ENCODE measurements around the gene TMA16. TPM values are rescaled to one million over a fixed set of nuclear protein-coding genes. Genes with fewer than 3 reads are reported as not detected.

The TMA16 gene
- total and polyA plus RNA-seq, 2 of the 13 experiments (the other 11 are each of a cell fraction or from before 2014, with no cell fraction given): 8.1 to 52.5 TPM

- TF ChIP-seq, protein P1, sequence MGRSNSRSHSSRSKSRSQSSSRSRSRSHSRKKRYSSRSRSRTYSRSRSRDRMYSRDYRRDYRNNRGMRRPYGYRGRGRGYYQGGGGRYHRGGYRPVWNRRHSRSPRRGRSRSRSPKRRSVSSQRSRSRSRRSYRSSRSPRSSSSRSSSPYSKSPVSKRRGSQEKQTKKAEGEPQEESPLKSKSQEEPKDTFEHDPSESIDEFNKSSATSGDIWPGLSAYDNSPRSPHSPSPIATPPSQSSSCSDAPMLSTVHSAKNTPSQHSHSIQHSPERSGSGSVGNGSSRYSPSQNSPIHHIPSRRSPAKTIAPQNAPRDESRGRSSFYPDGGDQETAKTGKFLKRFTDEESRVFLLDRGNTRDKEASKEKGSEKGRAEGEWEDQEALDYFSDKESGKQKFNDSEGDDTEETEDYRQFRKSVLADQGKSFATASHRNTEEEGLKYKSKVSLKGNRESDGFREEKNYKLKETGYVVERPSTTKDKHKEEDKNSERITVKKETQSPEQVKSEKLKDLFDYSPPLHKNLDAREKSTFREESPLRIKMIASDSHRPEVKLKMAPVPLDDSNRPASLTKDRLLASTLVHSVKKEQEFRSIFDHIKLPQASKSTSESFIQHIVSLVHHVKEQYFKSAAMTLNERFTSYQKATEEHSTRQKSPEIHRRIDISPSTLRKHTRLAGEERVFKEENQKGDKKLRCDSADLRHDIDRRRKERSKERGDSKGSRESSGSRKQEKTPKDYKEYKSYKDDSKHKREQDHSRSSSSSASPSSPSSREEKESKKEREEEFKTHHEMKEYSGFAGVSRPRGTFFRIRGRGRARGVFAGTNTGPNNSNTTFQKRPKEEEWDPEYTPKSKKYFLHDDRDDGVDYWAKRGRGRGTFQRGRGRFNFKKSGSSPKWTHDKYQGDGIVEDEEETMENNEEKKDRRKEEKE (IDR thresholded peaks at IDR 0.05): no peak
- TF ChIP-seq KDM5A (IDR thresholded peaks at IDR 0.05; ENCODE audit: borderline replicate concordance, low read length) (peak; percentile 74), CREB1 (IDR thresholded peaks at IDR 0.05) (peak; percentile 57), CREB1 (CRISPR knock-in tag; IDR thresholded peaks at IDR 0.05) (peak; percentile 83), PAX8 (CRISPR knock-in tag; IDR thresholded peaks at IDR 0.05; ENCODE audit: borderline replicate concordance) (peak; percentile 80; the same call in 1 of the 2 replicates), MYNN (CRISPR knock-in tag; IDR thresholded peaks at IDR 0.05; ENCODE audit: low read depth) (peak; percentile 78), KMT2B (CRISPR knock-in tag; IDR thresholded peaks at IDR 0.05) (peak; percentile 94), BORCS8-MEF2B (CRISPR knock-in tag; IDR thresholded peaks at IDR 0.05) (peak; percentile 96), ZNF17 (CRISPR knock-in tag; IDR thresholded peaks at IDR 0.05) (0 out of 2 replicates have a peak, but pooled peaks have one; percentile 13), ZNF83 (CRISPR knock-in tag; IDR thresholded peaks at IDR 0.05; ENCODE audit: borderline replicate concordance) (no peak; the same call in 1 of the 2 replicates), GTF3A (CRISPR knock-in tag; conservative IDR thresholded peaks at IDR 0.05) (peak; percentile 90; the same call in 1 of the 2 replicates), ARID2 (CRISPR knock-in tag; IDR thresholded peaks at IDR 0.05; ENCODE audit: borderline replicate concordance) (peak; percentile 64; the same call in 1 of the 2 replicates)
- TF ChIP-seq, protein P2, sequence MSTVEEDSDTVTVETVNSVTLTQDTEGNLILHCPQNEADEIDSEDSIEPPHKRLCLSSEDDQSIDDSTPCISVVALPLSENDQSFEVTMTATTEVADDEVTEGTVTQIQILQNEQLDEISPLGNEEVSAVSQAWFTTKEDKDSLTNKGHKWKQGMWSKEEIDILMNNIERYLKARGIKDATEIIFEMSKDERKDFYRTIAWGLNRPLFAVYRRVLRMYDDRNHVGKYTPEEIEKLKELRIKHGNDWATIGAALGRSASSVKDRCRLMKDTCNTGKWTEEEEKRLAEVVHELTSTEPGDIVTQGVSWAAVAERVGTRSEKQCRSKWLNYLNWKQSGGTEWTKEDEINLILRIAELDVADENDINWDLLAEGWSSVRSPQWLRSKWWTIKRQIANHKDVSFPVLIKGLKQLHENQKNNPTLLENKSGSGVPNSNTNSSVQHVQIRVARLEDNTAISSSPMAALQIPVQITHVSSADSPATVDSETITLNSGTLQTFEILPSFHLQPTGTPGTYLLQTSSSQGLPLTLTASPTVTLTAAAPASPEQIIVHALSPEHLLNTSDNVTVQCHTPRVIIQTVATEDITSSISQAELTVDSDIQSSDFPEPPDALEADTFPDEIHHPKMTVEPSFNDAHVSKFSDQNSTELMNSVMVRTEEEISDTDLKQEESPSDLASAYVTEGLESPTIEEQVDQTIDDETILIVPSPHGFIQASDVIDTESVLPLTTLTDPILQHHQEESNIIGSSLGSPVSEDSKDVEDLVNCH (CRISPR knock-in tag; IDR thresholded peaks at IDR 0.05): 0 out of 2 replicates have a peak, but pooled peaks have one; percentile 75
- TF ChIP-seq, protein P3, sequence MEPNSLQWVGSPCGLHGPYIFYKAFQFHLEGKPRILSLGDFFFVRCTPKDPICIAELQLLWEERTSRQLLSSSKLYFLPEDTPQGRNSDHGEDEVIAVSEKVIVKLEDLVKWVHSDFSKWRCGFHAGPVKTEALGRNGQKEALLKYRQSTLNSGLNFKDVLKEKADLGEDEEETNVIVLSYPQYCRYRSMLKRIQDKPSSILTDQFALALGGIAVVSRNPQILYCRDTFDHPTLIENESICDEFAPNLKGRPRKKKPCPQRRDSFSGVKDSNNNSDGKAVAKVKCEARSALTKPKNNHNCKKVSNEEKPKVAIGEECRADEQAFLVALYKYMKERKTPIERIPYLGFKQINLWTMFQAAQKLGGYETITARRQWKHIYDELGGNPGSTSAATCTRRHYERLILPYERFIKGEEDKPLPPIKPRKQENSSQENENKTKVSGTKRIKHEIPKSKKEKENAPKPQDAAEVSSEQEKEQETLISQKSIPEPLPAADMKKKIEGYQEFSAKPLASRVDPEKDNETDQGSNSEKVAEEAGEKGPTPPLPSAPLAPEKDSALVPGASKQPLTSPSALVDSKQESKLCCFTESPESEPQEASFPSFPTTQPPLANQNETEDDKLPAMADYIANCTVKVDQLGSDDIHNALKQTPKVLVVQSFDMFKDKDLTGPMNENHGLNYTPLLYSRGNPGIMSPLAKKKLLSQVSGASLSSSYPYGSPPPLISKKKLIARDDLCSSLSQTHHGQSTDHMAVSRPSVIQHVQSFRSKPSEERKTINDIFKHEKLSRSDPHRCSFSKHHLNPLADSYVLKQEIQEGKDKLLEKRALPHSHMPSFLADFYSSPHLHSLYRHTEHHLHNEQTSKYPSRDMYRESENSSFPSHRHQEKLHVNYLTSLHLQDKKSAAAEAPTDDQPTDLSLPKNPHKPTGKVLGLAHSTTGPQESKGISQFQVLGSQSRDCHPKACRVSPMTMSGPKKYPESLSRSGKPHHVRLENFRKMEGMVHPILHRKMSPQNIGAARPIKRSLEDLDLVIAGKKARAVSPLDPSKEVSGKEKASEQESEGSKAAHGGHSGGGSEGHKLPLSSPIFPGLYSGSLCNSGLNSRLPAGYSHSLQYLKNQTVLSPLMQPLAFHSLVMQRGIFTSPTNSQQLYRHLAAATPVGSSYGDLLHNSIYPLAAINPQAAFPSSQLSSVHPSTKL (CRISPR knock-in tag; IDR thresholded peaks at IDR 0.05): peak; percentile 81
- TF ChIP-seq, protein P4, sequence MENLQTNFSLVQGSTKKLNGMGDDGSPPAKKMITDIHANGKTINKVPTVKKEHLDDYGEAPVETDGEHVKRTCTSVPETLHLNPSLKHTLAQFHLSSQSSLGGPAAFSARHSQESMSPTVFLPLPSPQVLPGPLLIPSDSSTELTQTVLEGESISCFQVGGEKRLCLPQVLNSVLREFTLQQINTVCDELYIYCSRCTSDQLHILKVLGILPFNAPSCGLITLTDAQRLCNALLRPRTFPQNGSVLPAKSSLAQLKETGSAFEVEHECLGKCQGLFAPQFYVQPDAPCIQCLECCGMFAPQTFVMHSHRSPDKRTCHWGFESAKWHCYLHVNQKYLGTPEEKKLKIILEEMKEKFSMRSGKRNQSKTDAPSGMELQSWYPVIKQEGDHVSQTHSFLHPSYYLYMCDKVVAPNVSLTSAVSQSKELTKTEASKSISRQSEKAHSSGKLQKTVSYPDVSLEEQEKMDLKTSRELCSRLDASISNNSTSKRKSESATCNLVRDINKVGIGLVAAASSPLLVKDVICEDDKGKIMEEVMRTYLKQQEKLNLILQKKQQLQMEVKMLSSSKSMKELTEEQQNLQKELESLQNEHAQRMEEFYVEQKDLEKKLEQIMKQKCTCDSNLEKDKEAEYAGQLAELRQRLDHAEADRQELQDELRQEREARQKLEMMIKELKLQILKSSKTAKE (CRISPR knock-in tag; IDR thresholded peaks at IDR 0.05; ENCODE audit: borderline replicate concordance): no peak
Measured at GRCh38 chr4:163494360-163495241, at the start of gene TMA16 (continued).

Data from HepG2 (cell line).